ENCODE results near the gene TRAPPC12.

Gene TRAPPC12

DNA sequence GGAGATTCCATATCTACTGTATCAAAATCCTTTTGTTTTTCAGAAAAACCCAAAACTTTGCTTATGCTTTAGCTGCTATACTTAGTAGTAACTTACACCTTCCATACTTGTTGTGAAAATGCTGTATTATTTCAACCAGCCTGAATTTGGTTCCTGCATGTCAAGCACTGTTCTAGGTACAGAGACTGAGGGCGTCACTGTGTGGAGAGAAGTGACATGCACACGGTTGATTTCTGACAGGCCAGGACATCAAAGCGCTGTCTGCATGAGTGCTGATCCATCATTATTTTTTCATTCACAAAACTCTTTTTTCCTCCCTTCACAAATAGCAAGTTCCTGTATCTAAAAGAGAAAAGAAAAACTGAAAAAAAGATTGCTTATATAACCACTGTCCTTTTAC lies 31.6 kb downstream of the TRAPPC12 start:
- Histone ChIP-seq H3K4me1 (ENCODE audit: insufficient read depth, low read length) (no peaks in the 10 kb centered on the region), H3K27ac (ENCODE audit: low read depth, low read length) (no peak overlapping the region), H3K9me3 (ENCODE audit: low read length) (no peaks in the 10 kb centered on the region), H3K4me3 (ENCODE audit: low read depth in 1 of 2, low read length in 2 of 2) (no peak overlapping the region), H3K27me3 (ENCODE audit: control insufficient read depth in 1 of 2, insufficient read depth in 2 of 2, low read length in 2 of 2) (no peaks in the 10 kb centered on the region), H3K36me3 (ENCODE audit: insufficient read depth, low read length) (peaks cover 8% of the 10 kb centered on the region), H3K9ac (ENCODE audit: low read length) (no peak overlapping the region)

- Histone ChIP-seq H3K36me3 (ENCODE audit: insufficient read depth, low read length) (peaks cover 8% of the 10 kb centered on the region), H3K9me3 (ENCODE audit: low read length) (no peaks in the 10 kb centered on the region), H3K4me3 (ENCODE audit: low read depth in 1 of 2, low read length in 2 of 2) (no peak overlapping the region), H3K9ac (ENCODE audit: low read length) (no peak overlapping the region), H3K27me3 (ENCODE audit: control insufficient read depth in 1 of 2, insufficient read depth in 2 of 2, low read length in 2 of 2) (no peaks in the 10 kb centered on the region), H3K4me1 (ENCODE audit: insufficient read depth, low read length) (no peaks in the 10 kb centered on the region), H3K27ac (ENCODE audit: low read depth, low read length) (no peak overlapping the region)
Measured at GRCh38 chr2:3413697-3414096, 34.2 kb downstream of the TRAPPC12 start.

- no peaks in the 10 kb centered on the region for H3K9me3 ChIP-seq (ENCODE audit: low read length)
- H3K4me3 ChIP-seq (ENCODE audit: low read depth in 1 of 2, low read length in 2 of 2), result no peak overlapping the region
- no peak overlapping the region for H3K27ac ChIP-seq (ENCODE audit: low read depth, low read length)
- H3K9ac ChIP-seq (ENCODE audit: low read length), result no peak overlapping the region
- no peaks in the 10 kb centered on the region for H3K27me3 ChIP-seq (ENCODE audit: control insufficient read depth in 1 of 2, insufficient read depth in 2 of 2, low read length in 2 of 2)
- no peaks in the 10 kb centered on the region for H3K4me1 ChIP-seq (ENCODE audit: insufficient read depth, low read length)
- peaks cover 8% of the 10 kb centered on the region for H3K36me3 ChIP-seq (ENCODE audit: insufficient read depth, low read length)
Measured at GRCh38 chr2:3414133-3414860, 34.8 kb downstream of the TRAPPC12 start.

DNA sequence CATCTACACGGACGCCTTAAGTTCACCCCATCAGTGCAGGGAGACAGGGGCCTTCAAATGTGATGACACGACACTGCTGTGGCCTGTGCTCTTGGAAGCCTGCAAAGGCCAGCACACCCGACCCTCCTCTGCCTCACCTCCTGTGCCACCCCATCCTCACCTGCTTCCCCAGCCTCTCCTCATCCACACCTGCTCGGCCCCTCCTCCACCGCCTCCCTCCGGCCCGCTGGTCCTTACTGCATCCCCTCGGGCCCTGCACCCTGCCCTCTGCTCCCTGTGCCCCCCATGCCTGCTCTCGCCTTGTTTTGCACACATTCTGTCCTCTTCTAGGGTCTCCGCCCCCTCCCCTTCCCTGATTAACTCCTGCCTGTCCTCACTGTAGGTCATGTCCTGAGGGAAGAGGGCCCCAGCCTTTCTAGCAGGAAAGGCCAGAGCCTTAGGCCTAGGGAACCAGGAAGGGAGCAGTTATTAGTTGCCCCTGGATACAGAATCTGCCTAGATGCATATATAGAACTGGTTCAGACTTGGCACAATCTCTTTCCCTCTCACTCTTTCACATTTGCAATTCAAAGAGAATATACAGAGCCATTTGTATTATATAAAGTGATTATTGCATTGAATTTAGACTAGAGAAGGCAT lies 39.4 kb downstream of the TRAPPC12 start:
- Histone ChIP-seq H3K9me3 (ENCODE audit: low read length) (no peaks in the 10 kb centered on the region), H3K36me3 (ENCODE audit: insufficient read depth, low read length) (peaks cover 31% of the 10 kb centered on the region), H3K27ac (ENCODE audit: low read depth, low read length) (no peak overlapping the region), H3K4me1 (ENCODE audit: insufficient read depth, low read length) (no peaks in the 10 kb centered on the region), H3K4me3 (ENCODE audit: low read depth in 1 of 2, low read length in 2 of 2) (no peak overlapping the region), H3K27me3 (ENCODE audit: control insufficient read depth in 1 of 2, insufficient read depth in 2 of 2, low read length in 2 of 2) (no peaks in the 10 kb centered on the region), H3K9ac (ENCODE audit: low read length) (no peak overlapping the region)

- H3K9me3 ChIP-seq (ENCODE audit: low read length), result no peaks in the 10 kb centered on the region
- H3K27ac ChIP-seq (ENCODE audit: low read depth, low read length), result no peak overlapping the region
- no peak overlapping the region for H3K9ac ChIP-seq (ENCODE audit: low read length)
- H3K27me3 ChIP-seq (ENCODE audit: control insufficient read depth in 1 of 2, insufficient read depth in 2 of 2, low read length in 2 of 2), result no peaks in the 10 kb centered on the region
- H3K4me3 ChIP-seq (ENCODE audit: low read depth in 1 of 2, low read length in 2 of 2), result no peak overlapping the region
- H3K4me1 ChIP-seq (ENCODE audit: insufficient read depth, low read length), result no peaks in the 10 kb centered on the region
- peaks cover 37% of the 10 kb centered on the region for H3K36me3 ChIP-seq (ENCODE audit: insufficient read depth, low read length)
Measured at GRCh38 chr2:3420076-3420768, 40.7 kb downstream of the TRAPPC12 start.

DNA sequence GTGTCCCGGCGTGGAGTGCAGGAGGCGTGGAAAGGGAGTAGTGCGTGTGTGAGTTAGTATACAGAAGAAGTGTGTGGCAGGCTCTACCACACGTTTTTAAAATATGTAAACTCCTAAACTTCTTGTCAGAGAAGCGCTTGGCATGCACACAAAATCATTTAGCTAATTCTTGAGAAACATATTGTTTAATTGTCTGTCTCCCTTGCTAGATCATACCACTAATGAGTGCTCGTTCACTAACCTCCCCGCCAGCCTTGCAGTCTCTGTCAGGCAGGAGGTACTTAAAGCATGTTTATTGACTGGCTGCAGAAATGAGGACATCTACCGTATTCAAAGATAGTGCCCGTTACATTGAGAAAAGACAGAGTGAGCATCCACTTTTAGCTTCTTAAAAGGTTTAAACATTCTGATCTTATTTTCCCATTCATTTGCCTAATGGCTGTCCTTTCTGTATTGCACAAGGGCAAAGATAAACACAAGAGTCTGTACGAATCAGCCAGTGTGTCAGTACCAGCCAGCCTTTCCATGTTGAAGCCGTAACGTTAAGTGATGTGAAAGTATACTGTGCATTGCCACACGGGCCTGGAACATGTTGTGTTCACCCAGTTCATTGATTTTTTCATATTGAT lies 41.4 kb downstream of the TRAPPC12 start:
- H3K27me3 ChIP-seq (ENCODE audit: control insufficient read depth in 1 of 2, insufficient read depth in 2 of 2, low read length in 2 of 2), result no peaks in the 10 kb centered on the region
- no peaks in the 10 kb centered on the region for H3K4me1 ChIP-seq (ENCODE audit: insufficient read depth, low read length)
- no peaks in the 10 kb centered on the region for H3K9me3 ChIP-seq (ENCODE audit: low read length)
- H3K36me3 ChIP-seq (ENCODE audit: insufficient read depth, low read length), result peaks cover 39% of the 10 kb centered on the region
- H3K27ac ChIP-seq (ENCODE audit: low read depth, low read length), result no peak overlapping the region
- no peak overlapping the region for H3K4me3 ChIP-seq (ENCODE audit: low read depth in 1 of 2, low read length in 2 of 2)
- no peak overlapping the region for H3K9ac ChIP-seq (ENCODE audit: low read length)

DNA sequence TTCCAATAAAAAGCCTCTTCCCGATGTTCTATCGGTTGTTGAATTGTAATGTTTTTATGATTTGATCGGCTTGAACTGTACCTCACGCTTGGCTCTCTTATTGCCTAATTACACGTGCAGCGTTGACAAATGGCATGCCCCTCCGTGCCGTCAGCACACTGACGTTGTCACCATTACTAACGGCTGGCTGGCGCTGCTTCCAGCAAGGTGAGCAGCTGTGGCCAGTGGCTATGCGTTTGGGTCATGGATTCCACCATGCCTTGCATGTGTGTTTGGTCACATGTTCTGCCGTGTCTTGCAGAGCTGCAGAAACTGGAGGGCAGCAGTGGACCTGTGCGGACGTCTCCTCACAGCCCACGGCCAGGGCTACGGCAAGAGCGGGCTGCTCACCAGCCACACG lies 42.1 kb downstream of the TRAPPC12 start:
- no peak overlapping the region for H3K27ac ChIP-seq (ENCODE audit: low read depth, low read length)
- H3K9ac ChIP-seq (ENCODE audit: low read length), result no peak overlapping the region
- H3K27me3 ChIP-seq (ENCODE audit: control insufficient read depth in 1 of 2, insufficient read depth in 2 of 2, low read length in 2 of 2), result no peaks in the 10 kb centered on the region
- H3K9me3 ChIP-seq (ENCODE audit: low read length), result no peaks in the 10 kb centered on the region
- H3K4me1 ChIP-seq (ENCODE audit: insufficient read depth, low read length), result no peaks in the 10 kb centered on the region
- peaks cover 43% of the 10 kb centered on the region for H3K36me3 ChIP-seq (ENCODE audit: insufficient read depth, low read length)
- no peak overlapping the region for H3K4me3 ChIP-seq (ENCODE audit: low read depth in 1 of 2, low read length in 2 of 2)

DNA sequence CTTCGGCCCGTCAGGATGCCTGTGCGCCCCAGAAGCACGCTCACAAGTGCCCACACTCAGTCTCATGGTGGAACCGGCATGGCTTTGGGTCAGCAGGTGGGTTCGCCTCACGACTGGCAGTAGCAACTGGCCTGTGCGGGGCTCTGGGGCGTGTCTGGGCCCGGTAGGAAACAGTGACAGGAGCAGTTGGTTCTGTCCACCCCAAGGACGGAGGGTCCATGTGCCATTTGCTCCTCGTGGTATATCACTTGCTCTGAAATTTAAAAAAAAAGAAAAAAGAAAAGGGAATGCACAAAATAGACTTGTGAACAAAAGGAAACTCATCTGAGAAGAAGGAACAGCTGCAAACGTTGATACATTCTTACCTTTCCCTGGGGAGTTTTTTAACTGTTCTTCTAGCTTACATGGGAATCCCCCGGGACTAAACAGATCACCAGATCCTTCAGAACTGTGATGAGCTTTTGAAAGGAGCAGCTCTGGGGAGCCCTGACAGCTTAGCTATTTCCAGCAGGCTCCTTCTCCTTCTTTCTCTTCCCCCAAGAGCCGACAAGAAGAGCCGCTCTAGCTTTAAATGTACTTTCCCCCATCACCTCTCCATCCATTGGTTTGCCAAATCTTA lies 42.8 kb downstream of the TRAPPC12 start:
- H3K36me3 ChIP-seq (ENCODE audit: insufficient read depth, low read length), result peaks cover 43% of the 10 kb centered on the region
- no peak overlapping the region for H3K27ac ChIP-seq (ENCODE audit: low read depth, low read length)
- H3K9me3 ChIP-seq (ENCODE audit: low read length), result no peaks in the 10 kb centered on the region
- H3K4me3 ChIP-seq (ENCODE audit: low read depth in 1 of 2, low read length in 2 of 2), result no peak overlapping the region
- H3K4me1 ChIP-seq (ENCODE audit: insufficient read depth, low read length), result no peaks in the 10 kb centered on the region
- H3K27me3 ChIP-seq (ENCODE audit: control insufficient read depth in 1 of 2, insufficient read depth in 2 of 2, low read length in 2 of 2), result no peaks in the 10 kb centered on the region
- H3K9ac ChIP-seq (ENCODE audit: low read length), result no peak overlapping the region

DNA sequence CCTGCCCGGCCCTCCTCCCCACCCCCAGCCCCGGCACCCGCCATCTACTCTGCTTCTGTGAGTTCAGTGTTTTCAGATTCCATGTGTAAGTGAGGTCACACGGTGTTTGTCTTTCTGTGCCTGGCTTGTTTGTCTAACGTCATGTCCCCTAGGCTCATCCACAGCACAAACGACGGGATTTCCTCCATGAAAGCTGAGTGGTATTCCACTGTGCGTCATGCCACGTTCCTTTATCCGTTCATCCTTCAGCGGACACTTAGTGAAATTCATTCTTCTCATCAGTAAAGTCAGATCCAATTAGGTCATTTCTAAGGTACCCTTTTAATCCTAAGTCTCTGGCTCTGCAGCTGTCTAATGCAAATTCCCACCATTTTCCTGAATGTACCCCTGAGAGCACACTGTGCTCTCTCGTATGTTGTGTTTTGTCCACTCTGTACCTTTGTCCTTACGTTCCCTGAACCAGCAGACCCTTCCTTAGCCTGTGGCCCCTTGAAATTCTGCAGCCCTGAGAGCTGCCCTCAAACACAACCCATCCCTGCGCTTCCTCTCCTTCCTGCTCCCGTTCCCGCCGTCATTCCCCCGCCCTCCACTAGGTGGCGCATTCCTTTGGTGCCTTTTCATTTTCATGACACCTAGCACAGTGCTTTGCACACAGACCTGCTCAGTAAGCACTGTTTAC lies 44.1 kb downstream of the TRAPPC12 start:
- Histone ChIP-seq H3K9me3 (ENCODE audit: low read length) (no peaks in the 10 kb centered on the region), H3K27me3 (ENCODE audit: control insufficient read depth in 1 of 2, insufficient read depth in 2 of 2, low read length in 2 of 2) (no peaks in the 10 kb centered on the region), H3K27ac (ENCODE audit: low read depth, low read length) (no peak overlapping the region), H3K4me1 (ENCODE audit: insufficient read depth, low read length) (no peaks in the 10 kb centered on the region), H3K9ac (ENCODE audit: low read length) (no peak overlapping the region), H3K4me3 (ENCODE audit: low read depth in 1 of 2, low read length in 2 of 2) (no peak overlapping the region), H3K36me3 (ENCODE audit: insufficient read depth, low read length) (peaks cover 43% of the 10 kb centered on the region)

DNA sequence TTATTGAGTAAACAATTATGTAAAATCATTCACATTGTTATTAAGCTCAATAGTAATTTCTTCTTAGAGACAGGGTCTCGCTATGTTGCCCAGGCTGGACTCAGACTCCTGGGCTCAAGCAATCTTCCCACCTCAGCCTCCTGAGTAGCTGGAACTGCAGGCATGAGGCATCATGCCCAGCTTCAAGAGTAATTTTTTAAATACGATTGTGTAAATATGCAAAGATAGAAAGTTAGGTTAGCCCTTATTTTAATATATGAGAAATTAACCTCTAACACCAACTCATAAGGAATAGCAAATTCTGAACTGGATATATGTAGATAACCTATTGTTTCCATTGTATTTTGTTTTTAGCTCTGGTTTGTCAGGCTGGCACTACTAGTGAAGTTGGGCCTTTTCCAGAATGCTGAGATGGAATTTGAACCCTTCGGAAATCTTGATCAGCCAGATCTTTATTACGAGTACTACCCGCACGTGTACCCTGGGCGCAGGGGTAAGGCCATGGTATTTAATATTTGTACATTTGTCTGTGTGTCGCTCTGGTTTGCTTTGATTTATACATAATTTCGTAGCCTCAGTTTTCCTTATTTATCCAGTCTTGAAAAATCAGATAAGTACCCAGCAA lies 44.8 kb downstream of the TRAPPC12 start:
- Histone ChIP-seq H3K27ac (ENCODE audit: low read depth, low read length) (no peak overlapping the region), H3K9ac (ENCODE audit: low read length) (no peak overlapping the region), H3K9me3 (ENCODE audit: low read length) (no peaks in the 10 kb centered on the region), H3K4me3 (ENCODE audit: low read depth in 1 of 2, low read length in 2 of 2) (no peak overlapping the region), H3K27me3 (ENCODE audit: control insufficient read depth in 1 of 2, insufficient read depth in 2 of 2, low read length in 2 of 2) (no peaks in the 10 kb centered on the region), H3K36me3 (ENCODE audit: insufficient read depth, low read length) (peaks cover 43% of the 10 kb centered on the region), H3K4me1 (ENCODE audit: insufficient read depth, low read length) (no peaks in the 10 kb centered on the region)

Measured in muscle layer of colon (tissue), 2 donors.